MM.1S (cell line): ENCODE data around the gene NNT.

ENCODE experiments used
- DNase-seq: peaks from one replicate; pipeline ENCODE4 v3.0.0-alpha.2; 2015
- H2AFZ ChIP-seq: fragments of 300-600 bp; sonication (generic); 2 replicates; pipeline ENCODE4 v1.6.0; 2016; ENCODE audit warnings: antibody characterized with exemption, low read length
- H3F3A ChIP-seq: fragments of 300-600 bp; sonication (generic); 2 replicates; pipeline ENCODE4 v1.6.1; 2016; ENCODE audit warnings: mild to moderate bottlenecking, antibody characterized with exemption, low read length, moderate library complexity, mixed read lengths; ENCODE audit not compliant: insufficient read depth
- H3K27ac ChIP-seq: fragments of 300-600 bp; sonication (generic); 2 replicates; pipeline ENCODE4 v1.5.1; 2016; ENCODE audit warnings: mild to moderate bottlenecking, low read length
- H3K27me3 ChIP-seq: fragments of 300-600 bp; sonication (generic); replicated peaks from 2 replicates; pipeline ENCODE4 v1.6.0; 2016; ENCODE audit warnings: low read length; ENCODE audit not compliant: insufficient read depth
- H3K36me3 ChIP-seq: fragments of 300-600 bp; sonication (generic); replicated peaks from 2 replicates; pipeline ENCODE4 v1.6.1; 2016; ENCODE audit warnings: mild to moderate bottlenecking, low read length, mixed read lengths; ENCODE audit not compliant: insufficient read depth
- H3K4me1 ChIP-seq: fragments of 300-600 bp; sonication (generic); 2 replicates; pipeline ENCODE4 v1.6.1; 2016; ENCODE audit warnings: low read length, mixed read lengths
- H3K4me2 ChIP-seq: fragments of 300-600 bp; sonication (generic); 2 replicates; pipeline ENCODE4 v1.6.0; 2016; ENCODE audit warnings: low read depth, low read length
- H3K4me3 ChIP-seq: fragments of 300-600 bp; sonication (generic); 2 replicates; pipeline ENCODE4 v1.5.1; 2016; ENCODE audit warnings: low read length, mixed read lengths
- H3K79me2 ChIP-seq: fragments of 300-600 bp; sonication (generic); 2 replicates; pipeline ENCODE4 v1.6.1; 2016; ENCODE audit warnings: mixed run types, low read length, mixed read lengths
- H3K9ac ChIP-seq: fragments of 300-600 bp; sonication (generic); 2 replicates; pipeline ENCODE4 v1.6.1; 2016; ENCODE audit warnings: low read length, mixed read lengths
- H3K9me2 ChIP-seq: fragments of 300-600 bp; sonication (generic); replicated peaks from 2 replicates; pipeline ENCODE4 v1.6.1; 2016; ENCODE audit warnings: mild to moderate bottlenecking, low read length, mixed read lengths; ENCODE audit not compliant: insufficient read depth
- H3K9me3 ChIP-seq: fragments of 300-600 bp; sonication (generic); replicated peaks from 2 replicates; pipeline ENCODE4 v1.6.1; 2016; ENCODE audit warnings: mild to moderate bottlenecking, low read length, mixed read lengths; ENCODE audit not compliant: insufficient read depth
- H4K20me1 ChIP-seq: fragments of 300-600 bp; sonication (generic); 2 replicates; pipeline ENCODE4 v1.6.1; 2016; ENCODE audit warnings: mild to moderate bottlenecking, low read length, moderate library complexity, mixed read lengths; ENCODE audit not compliant: insufficient read depth
- EZH2 ChIP-seq: fragments of 300-600 bp; sonication (generic); optimal IDR thresholded peaks from 2 replicates; pipeline ENCODE3; 2017; ENCODE audit warnings: low read depth, mild to moderate bottlenecking, antibody characterized with exemption, low read length, mixed read lengths
- EZH2phosphoT487 ChIP-seq: fragments of 300-600 bp; sonication (generic); IDR thresholded peaks from 2 replicates; pipeline ENCODE4 v1.6.1; 2018; ENCODE audit warnings: antibody characterized with exemption, low read length
- TF ChIP-seq, protein P1 (sequence below): fragments of 300-600 bp; sonication (generic); IDR thresholded peaks from 2 replicates; pipeline ENCODE4 v1.5.1; 2016; ENCODE audit warnings: antibody characterized with exemption, low read length, mixed read lengths

NNT gene

DNA sequence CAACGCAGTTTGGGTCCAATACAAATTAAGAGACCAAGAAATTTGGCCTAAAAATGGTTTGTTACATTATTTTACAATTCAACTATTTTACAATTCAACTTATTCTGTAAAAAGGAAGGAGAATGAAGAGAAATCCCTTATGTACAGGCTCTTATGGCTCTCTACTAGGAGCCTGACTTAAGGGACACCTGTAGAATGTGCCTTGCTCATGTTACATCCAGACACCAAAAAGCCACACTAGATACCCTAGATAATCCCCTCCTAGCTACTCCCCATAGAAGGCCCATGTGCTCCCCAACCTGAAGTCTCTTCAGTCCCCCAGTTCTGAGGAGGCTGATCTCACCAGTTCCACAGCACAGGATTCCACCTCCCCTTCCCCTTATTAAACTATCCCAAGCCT is 14.1 kb upstream of the NNT start:
- Histone ChIP-seq H3K36me3 (no peaks in the 10 kb centered on the region), H3K9me3 (no peaks in the 10 kb centered on the region), H4K20me1 (no peaks in the 10 kb centered on the region), H3F3A (no peaks in the 10 kb centered on the region), H3K4me2 (no peak overlapping the region), H3K4me3 (no peak overlapping the region), H3K9ac (no peak overlapping the region), H3K9me2 (no peaks in the 10 kb centered on the region), H3K4me1 (no peaks in the 10 kb centered on the region), H3K27me3 (no peaks in the 10 kb centered on the region), H3K27ac (no peak overlapping the region), H2AFZ (no peak overlapping the region), H3K79me2 (no peaks in the 10 kb centered on the region)
- TF ChIP-seq EZH2phosphoT487 (no peak), EZH2 (no peak)
- TF ChIP-seq, protein P1, sequence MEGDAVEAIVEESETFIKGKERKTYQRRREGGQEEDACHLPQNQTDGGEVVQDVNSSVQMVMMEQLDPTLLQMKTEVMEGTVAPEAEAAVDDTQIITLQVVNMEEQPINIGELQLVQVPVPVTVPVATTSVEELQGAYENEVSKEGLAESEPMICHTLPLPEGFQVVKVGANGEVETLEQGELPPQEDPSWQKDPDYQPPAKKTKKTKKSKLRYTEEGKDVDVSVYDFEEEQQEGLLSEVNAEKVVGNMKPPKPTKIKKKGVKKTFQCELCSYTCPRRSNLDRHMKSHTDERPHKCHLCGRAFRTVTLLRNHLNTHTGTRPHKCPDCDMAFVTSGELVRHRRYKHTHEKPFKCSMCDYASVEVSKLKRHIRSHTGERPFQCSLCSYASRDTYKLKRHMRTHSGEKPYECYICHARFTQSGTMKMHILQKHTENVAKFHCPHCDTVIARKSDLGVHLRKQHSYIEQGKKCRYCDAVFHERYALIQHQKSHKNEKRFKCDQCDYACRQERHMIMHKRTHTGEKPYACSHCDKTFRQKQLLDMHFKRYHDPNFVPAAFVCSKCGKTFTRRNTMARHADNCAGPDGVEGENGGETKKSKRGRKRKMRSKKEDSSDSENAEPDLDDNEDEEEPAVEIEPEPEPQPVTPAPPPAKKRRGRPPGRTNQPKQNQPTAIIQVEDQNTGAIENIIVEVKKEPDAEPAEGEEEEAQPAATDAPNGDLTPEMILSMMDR: no peak
- no peak for DNase-seq

DNA sequence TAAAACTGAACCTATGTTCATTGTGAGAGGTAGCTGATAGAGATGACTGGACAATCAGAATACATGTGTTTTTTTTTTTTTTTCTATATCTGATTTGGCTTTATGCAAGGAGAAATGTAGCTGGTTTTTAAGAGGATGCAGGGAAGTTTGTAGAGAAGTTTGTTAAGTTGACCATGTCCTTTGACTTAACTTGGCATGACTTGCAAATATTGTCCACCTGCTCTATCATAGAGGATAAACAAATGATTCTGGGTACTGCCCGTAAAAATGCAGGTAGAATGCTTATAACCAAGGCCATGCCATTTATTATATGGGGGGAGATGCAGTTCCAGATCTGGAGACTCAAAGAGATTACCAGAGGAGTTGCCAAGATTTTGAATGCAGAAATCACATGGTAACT is 13.7 kb upstream of the NNT start:
- no peak overlapping the region for H3K4me2 ChIP-seq
- no peaks in the 10 kb centered on the region for H4K20me1 ChIP-seq
- H3K4me1 ChIP-seq: no peaks in the 10 kb centered on the region
- H3K36me3 ChIP-seq: no peaks in the 10 kb centered on the region
- H3K9ac ChIP-seq: no peak overlapping the region
- TF ChIP-seq, protein P1: no peak
- no peak for TF ChIP-seq EZH2phosphoT487
- TF ChIP-seq EZH2: no peak
- no peaks in the 10 kb centered on the region for H3F3A ChIP-seq
- H3K9me2 ChIP-seq: no peaks in the 10 kb centered on the region
- H3K9me3 ChIP-seq: no peaks in the 10 kb centered on the region
- no peak for DNase-seq
- no peaks in the 10 kb centered on the region for H3K79me2 ChIP-seq
- H3K27me3 ChIP-seq: no peaks in the 10 kb centered on the region
- H3K27ac ChIP-seq: no peak overlapping the region
- no peak overlapping the region for H2AFZ ChIP-seq
- H3K4me3 ChIP-seq: no peak overlapping the region

DNA sequence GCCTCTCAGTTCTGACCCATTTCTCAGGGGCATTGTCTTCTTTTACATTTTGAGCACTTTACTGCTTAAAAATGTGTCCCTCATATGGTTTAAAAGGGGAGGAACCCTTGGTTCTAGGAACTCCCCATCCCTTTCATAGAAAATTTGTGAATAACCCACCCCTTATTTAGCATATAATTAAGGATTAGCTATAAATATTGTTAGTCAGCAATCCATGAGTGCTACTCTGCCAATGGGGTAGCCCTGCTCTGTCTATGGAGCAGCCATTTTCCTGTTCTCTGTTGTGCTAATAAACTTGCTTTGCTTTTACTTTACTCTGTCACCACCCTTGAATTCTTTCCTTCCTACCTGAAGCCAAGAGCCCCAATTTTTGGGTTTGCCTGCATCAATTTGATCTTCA is 12.3 kb upstream of the NNT start:
- no peaks in the 10 kb centered on the region for H3K9me3 ChIP-seq
- no peak overlapping the region for H2AFZ ChIP-seq
- no peaks in the 10 kb centered on the region for H3K9me2 ChIP-seq
- TF ChIP-seq EZH2phosphoT487 (no peak), EZH2 (no peak)
- TF ChIP-seq, protein P1: no peak
- H3K4me1 ChIP-seq: no peaks in the 10 kb centered on the region
- H3K27ac ChIP-seq: no peak overlapping the region
- no peak overlapping the region for H3K4me2 ChIP-seq
- DNase-seq: no peak
- no peaks in the 10 kb centered on the region for H3K27me3 ChIP-seq
- no peak overlapping the region for H3K9ac ChIP-seq
- H3K4me3 ChIP-seq: no peak overlapping the region
- no peaks in the 10 kb centered on the region for H3K36me3 ChIP-seq
- H3F3A ChIP-seq: no peaks in the 10 kb centered on the region
- no peaks in the 10 kb centered on the region for H4K20me1 ChIP-seq
- peaks cover 5% of the 10 kb centered on the region; the same call in 1 of the 2 replicates for H3K79me2 ChIP-seq
